Spleen (tissue), 11 donors: ENCODE measurements around the gene PRR22. TPM values are rescaled to one million over a fixed set of nuclear protein-coding genes. Genes with fewer than 3 reads are reported as not detected.
"Not testable (repeated sequence)": the region's sequence is repeated elsewhere in the genome, so short reads cannot be mapped to it uniquely, and the experiment has no call there.

Experiments
- DNase-seq: peaks from one replicate; pipeline ENCODE4 v3.0.0-alpha.2; 2020
- H3K27ac ChIP-seq, 8 donors: fragments of 200-600 bp; sonication (generic) in 7 of 8; 1 replicate in 4 of 8; 2 replicates in 4 of 8; pipeline versions ENCODE4 v1.5.0 to v1.8.0; 2016 to 2021; ENCODE audit warnings: inconsistent platforms in 4 of 8, mild to moderate bottlenecking in 4 of 8, moderate library complexity in 1 of 8
- H3K27me3 ChIP-seq, 7 donors: fragments of 200-600 bp; sonication (generic) in 6 of 7; replicated peaks in 1 of 7; 1 replicate in 4 of 7; 2 replicates in 3 of 7; pipeline versions ENCODE4 v1.5.0 to v1.8.0; 2016 to 2021; ENCODE audit warnings: inconsistent platforms in 3 of 7, mild to moderate bottlenecking in 1 of 7
- H3K36me3 ChIP-seq, 6 donors: fragments of 200-600 bp; sonication (generic) in 5 of 6; 1 replicate in 4 of 6; 2 replicates in 2 of 6; pipeline versions ENCODE4 v1.5.0 to v1.8.0; 2016 to 2021; ENCODE audit warnings: inconsistent platforms in 2 of 6
- H3K4me1 ChIP-seq, 6 donors: fragments of 200-600 bp; sonication (generic) in 5 of 6; 1 replicate in 3 of 6; 2 replicates in 3 of 6; pipeline versions ENCODE4 v1.5.0 to v1.8.0; 2016 to 2021; ENCODE audit warnings: inconsistent platforms in 3 of 6
- H3K4me3 ChIP-seq, 8 donors: fragments of 200-600 bp; sonication (generic) in 7 of 8; 1 replicate in 4 of 8; 2 replicates in 4 of 8; pipeline versions ENCODE4 v1.5.0 to v1.8.0; 2016 to 2021; ENCODE audit warnings: inconsistent platforms in 4 of 8, mild to moderate bottlenecking in 4 of 8, moderate library complexity in 2 of 8
- H3K9me3 ChIP-seq, 8 donors: fragments of 200-600 bp; sonication (generic) in 7 of 8; 1 replicate in 4 of 8; 2 replicates in 4 of 8; pipeline versions ENCODE4 v1.5.0 to v1.8.0; 2016 to 2021; ENCODE audit warnings: inconsistent platforms in 4 of 8
- POLR2A ChIP-seq, 3 donors: fragments of 450-650 bp; IDR thresholded peaks; one replicate each; pipeline ENCODE4 v1.5.1; 2017; ENCODE audit warnings: antibody characterized with exemption in 3 of 3, mild to moderate bottlenecking in 1 of 3
- POLR2AphosphoS5 ChIP-seq, 3 donors: sonication (generic); formaldehyde crosslinking; IDR thresholded peaks; one replicate each; pipeline ENCODE4 v1.5.1; 2017; ENCODE audit warnings: antibody characterized with exemption in 3 of 3
- WGBS, 5 donors: extraction: QIAGEN DNeasy Blood & Tissue Kit in 3 of 5; methylation state at CpG; one replicate each; pipeline versions ENCODE4 v1.1.5 to v1.1.7; 2013 to 2018; 5-methylcytosine and 5-hydroxymethylcytosine counted together
- intact Hi-C: fragments of 100-400 bp; cut with DNase I; formaldehyde crosslinking; loops from one replicate; pipeline ENCODE4 v1.15.0; 2023; ENCODE audit warnings: low total_unique reads
- polyA plus RNA-seq, 3 donors: library from polyadenylated mRNA; stranded (reverse); fragments of 200-250 nt; gene quantifications; one replicate each; pipeline ENCODE4 v1.2.1, GENCODE V29; 2013
- total RNA-seq, 7 donors: library from RNA; depleted of rRNA in 3 of 7; stranded (reverse); fragments of >200 nt in 3 of 7; fragmentation: NEBNext Ultra II Directional in 4 of 7; extraction: Animal tissue kit (Norgen Biotek cat#: 25700) in 4 of 7; gene quantifications; one replicate each; pipeline versions ENCODE4 v1.1.0 to v1.2.1, GENCODE V29; 2016 to 2021
- TF ChIP-seq, protein P1 (sequence below), 11 experiments: fragments of 200-600 bp in 7 of 11; fragments of 450-650 bp in 4 of 11; sonication (generic) in 4 of 11; IDR thresholded peaks in 8 of 11; conservative IDR thresholded peaks in 3 of 11; 1 replicate in 7 of 11; 2 replicates in 4 of 11; pipeline versions ENCODE4 v1.4.0 to v1.8.0; 2016 to 2021; ENCODE audit warnings: antibody characterized with exemption in 11 of 11, inconsistent platforms in 4 of 11, mild to moderate bottlenecking in 1 of 11
- donor health status: healthy with polysubstance abuse.
- donor health status: DM: no; HTN: no; CAD: no; lungs with moderate emphysema.
- donor health status: DM: no; HTN: no; CAD: no.
- donor health status: Bipolar disorder and iron deficiency.
- donor health status: healthy.
- donor health status: DM: no; HTN: no; CAD: no.
- donor health status: DM: yes; HTN: yes; CAD: no.

Gene PRR22
- total and polyA plus RNA-seq, 10 donors = 1.4 to 11.4 (median 4.3) TPM

DNA sequence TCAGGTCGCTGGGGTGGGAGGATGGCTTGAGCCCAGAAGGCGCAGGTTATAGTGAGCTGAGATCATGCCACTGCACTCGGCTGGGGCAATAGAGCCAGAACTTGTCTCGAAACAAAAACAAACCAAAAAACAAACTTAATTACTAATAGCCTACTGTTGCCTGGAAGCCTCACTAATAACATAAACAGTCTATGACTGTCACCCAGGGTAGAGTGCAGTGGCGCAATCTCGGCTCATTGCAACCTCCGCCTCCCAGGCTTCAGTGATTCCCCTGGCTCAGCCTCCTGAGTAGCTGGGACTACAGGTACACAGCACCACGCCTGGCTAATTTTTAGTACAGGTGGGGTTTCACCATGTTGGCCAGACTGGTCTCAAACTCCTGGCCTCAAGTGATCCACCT, 46.1 kb downstream of the PRR22 start:
- no peak for DNase-seq
- TF ChIP-seq POLR2A (IDR thresholded peaks at IDR 0.05) = no peak
- TF ChIP-seq, protein P1, sequence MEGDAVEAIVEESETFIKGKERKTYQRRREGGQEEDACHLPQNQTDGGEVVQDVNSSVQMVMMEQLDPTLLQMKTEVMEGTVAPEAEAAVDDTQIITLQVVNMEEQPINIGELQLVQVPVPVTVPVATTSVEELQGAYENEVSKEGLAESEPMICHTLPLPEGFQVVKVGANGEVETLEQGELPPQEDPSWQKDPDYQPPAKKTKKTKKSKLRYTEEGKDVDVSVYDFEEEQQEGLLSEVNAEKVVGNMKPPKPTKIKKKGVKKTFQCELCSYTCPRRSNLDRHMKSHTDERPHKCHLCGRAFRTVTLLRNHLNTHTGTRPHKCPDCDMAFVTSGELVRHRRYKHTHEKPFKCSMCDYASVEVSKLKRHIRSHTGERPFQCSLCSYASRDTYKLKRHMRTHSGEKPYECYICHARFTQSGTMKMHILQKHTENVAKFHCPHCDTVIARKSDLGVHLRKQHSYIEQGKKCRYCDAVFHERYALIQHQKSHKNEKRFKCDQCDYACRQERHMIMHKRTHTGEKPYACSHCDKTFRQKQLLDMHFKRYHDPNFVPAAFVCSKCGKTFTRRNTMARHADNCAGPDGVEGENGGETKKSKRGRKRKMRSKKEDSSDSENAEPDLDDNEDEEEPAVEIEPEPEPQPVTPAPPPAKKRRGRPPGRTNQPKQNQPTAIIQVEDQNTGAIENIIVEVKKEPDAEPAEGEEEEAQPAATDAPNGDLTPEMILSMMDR (IDR thresholded peaks at IDR 0.05 in 8 of 11, conservative IDR thresholded peaks at IDR 0.05 in 3 of 11) = no peak
- no peak for TF ChIP-seq POLR2AphosphoS5 (IDR thresholded peaks at IDR 0.05)
- Histone ChIP-seq H3K27me3 (peaks cover 0 to 13% (median 0%) of the 10 kb centered on the region in 7 donors), H3K4me1 (no peaks in the 10 kb centered on the region), H3K27ac (no peak overlapping the region), H3K9me3 (peaks cover 0 to 3% (median 0%) of the 10 kb centered on the region in 8 donors), H3K36me3 (no peaks in the 10 kb centered on the region), H3K4me3 (no peak overlapping the region)
- 79 to 86% (median 85%) methylated on average over 8 of the region's 8 CpGs for WGBS, 5 donors
- intact Hi-C loops = no loop called here

DNA sequence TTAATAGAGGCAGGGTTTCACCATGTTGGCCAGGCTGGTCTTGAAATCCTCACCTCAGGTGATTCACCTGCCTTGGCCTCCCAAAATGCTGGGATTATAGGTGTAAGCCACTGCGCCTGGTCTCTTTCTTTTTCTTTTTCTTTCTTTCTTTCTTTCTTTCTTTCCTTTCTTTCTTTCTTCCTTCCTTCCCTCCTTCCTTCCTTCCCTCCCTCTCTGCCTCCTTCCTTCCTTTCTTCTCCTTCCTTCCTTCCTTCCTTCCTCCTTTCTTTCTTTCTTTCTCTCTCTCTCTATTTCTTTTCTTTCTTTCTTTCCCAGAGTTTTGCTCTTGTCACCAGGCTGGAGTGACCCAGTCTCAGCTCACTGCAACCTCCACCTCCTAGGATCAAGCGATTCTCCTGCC, 51.4 kb downstream of the PRR22 start:
- WGBS, 5 donors = 79 to 93% (median 84%) methylated on average over 2 of the region's 2 CpGs
- Histone ChIP-seq H3K27me3 (peaks cover 0 to 13% (median 0%) of the 10 kb centered on the region in 7 donors), H3K9me3 (peaks cover 0 to 21% (median 12%) of the 10 kb centered on the region in 8 donors)
- H3K4me3 ChIP-seq, H3K36me3 ChIP-seq, DNase-seq, H3K4me1 ChIP-seq, intact Hi-C loops, H3K27ac ChIP-seq: not testable (repeated sequence)

Other genes with a start within 250 kb of the PRR22 start
- under 1 TPM in 5 of 7 donors, not detected in 2; 0.26 to 0.73 (median 0.27) TPM for gene TINCR, start 216.8 kb downstream of the PRR22 start, total RNA-seq
- gene TINCR, start 216.8 kb downstream of the PRR22 start, polyA plus RNA-seq = under 1 TPM; 0.05 to 0.10 (median 0.09) TPM
- 100 to 1,000 TPM in 6 of 7 donors, 10 to 100 TPM in 1; 73.4 to 146 (median 117) TPM for gene SAFB2, start 162.0 kb downstream of the PRR22 start, total RNA-seq
- gene SAFB2, start 162.0 kb downstream of the PRR22 start, polyA plus RNA-seq = 10 to 100 TPM; 34.8 to 90.6 (median 60.1) TPM
- gene SAFB, start 161.7 kb downstream of the PRR22 start, total RNA-seq = 100 to 1,000 TPM in 5 of 7 donors, 10 to 100 TPM in 2; 94.5 to 161 (median 112) TPM
- 10 to 100 TPM; 41.7 to 70.0 (median 64.8) TPM for gene SAFB, start 161.7 kb downstream of the PRR22 start, polyA plus RNA-seq
- 10 to 100 TPM; 15.7 to 41.0 (median 36.8) TPM for gene MICOS13, start 104.2 kb downstream of the PRR22 start, total RNA-seq
- 10 to 100 TPM; 71.0 to 89.5 (median 78.0) TPM for gene MICOS13, start 104.2 kb downstream of the PRR22 start, polyA plus RNA-seq
- gene HSD11B1L, start 103.7 kb downstream of the PRR22 start, total RNA-seq = 1 to 10 TPM; 1.9 to 8.8 (median 3.1) TPM
- 1 to 10 TPM; 3.3 to 5.5 (median 3.8) TPM for gene HSD11B1L, start 103.7 kb downstream of the PRR22 start, polyA plus RNA-seq
- 100 to 1,000 TPM; 294 to 922 (median 652) TPM for gene RPL36, start 94.5 kb downstream of the PRR22 start, total RNA-seq
- gene RPL36, start 94.5 kb downstream of the PRR22 start, polyA plus RNA-seq = 1,000 to 10,000 TPM; 2,501 to 2,825 (median 2,795) TPM
- 10 to 100 TPM; 33.1 to 65.8 (median 56.5) TPM for gene LONP1, start 64.6 kb downstream of the PRR22 start, total RNA-seq
- 10 to 100 TPM; 29.2 to 48.2 (median 42.6) TPM for gene LONP1, start 64.6 kb downstream of the PRR22 start, polyA plus RNA-seq
- gene CATSPERD, start 64.1 kb downstream of the PRR22 start, total RNA-seq = not detected
- not detected for gene CATSPERD, start 64.1 kb downstream of the PRR22 start, polyA plus RNA-seq
- gene DUS3L, start 6.4 kb upstream of the PRR22 start, total RNA-seq = 10 to 100 TPM; 22.7 to 63.9 (median 34.5) TPM
- 10 to 100 TPM; 31.3 to 57.4 (median 52.5) TPM for gene DUS3L, start 6.4 kb upstream of the PRR22 start, polyA plus RNA-seq
- 1 to 10 TPM in 1 of 7 donors, under 1 TPM in 2, not detected in 4; 0.32 to 2.3 (median 0.72) TPM for gene NRTN, start 20.3 kb upstream of the PRR22 start, total RNA-seq
- under 1 TPM in 2 of 3 donors, not detected in 1; 0.29 to 0.30 TPM for gene NRTN, start 20.3 kb upstream of the PRR22 start, polyA plus RNA-seq
- under 1 TPM in 2 of 7 donors, not detected in 5; 0.20 to 0.44 TPM for gene FUT6, start 55.0 kb upstream of the PRR22 start, total RNA-seq
- under 1 TPM; 0.06 to 0.13 (median 0.07) TPM for gene FUT6, start 55.0 kb upstream of the PRR22 start, polyA plus RNA-seq
- not detected for gene FUT3, start 66.7 kb upstream of the PRR22 start, total RNA-seq
- under 1 TPM in 2 of 3 donors, not detected in 1; 0.06 to 0.12 TPM for gene FUT3, start 66.7 kb upstream of the PRR22 start, polyA plus RNA-seq
- gene FUT5, start 85.8 kb upstream of the PRR22 start, total RNA-seq = not detected
- gene FUT5, start 85.8 kb upstream of the PRR22 start, polyA plus RNA-seq = not detected
- gene NDUFA11, start 119.0 kb upstream of the PRR22 start, total RNA-seq = 100 to 1,000 TPM in 6 of 7 donors, 10 to 100 TPM in 1; 83.8 to 156 (median 116) TPM
- gene NDUFA11, start 119.0 kb upstream of the PRR22 start, polyA plus RNA-seq = 100 to 1,000 TPM; 252 to 377 (median 345) TPM
- 10 to 100 TPM in 6 of 7 donors, 1 to 10 TPM in 1; 8.5 to 15.9 (median 12.5) TPM for gene VMAC, start 120.1 kb upstream of the PRR22 start, total RNA-seq
- 1 to 10 TPM; 2.1 to 9.6 (median 3.3) TPM for gene VMAC, start 120.1 kb upstream of the PRR22 start, polyA plus RNA-seq
- 10 to 100 TPM; 14.7 to 20.7 (median 17.6) TPM for gene CAPS, start 129.5 kb upstream of the PRR22 start, total RNA-seq
- gene CAPS, start 129.5 kb upstream of the PRR22 start, polyA plus RNA-seq = 10 to 100 TPM; 23.7 to 61.8 (median 51.3) TPM
- 10 to 100 TPM; 68.5 to 92.9 (median 71.2) TPM for gene RANBP3, start 193.4 kb upstream of the PRR22 start, total RNA-seq
- gene RANBP3, start 193.4 kb upstream of the PRR22 start, polyA plus RNA-seq = 10 to 100 TPM; 27.5 to 44.3 (median 30.2) TPM